ENCODE data around the gene BICDL1. TPM values are rescaled to one million over a fixed set of nuclear protein-coding genes. Genes with fewer than 3 reads are reported as not detected.

BICDL1 gene
- total RNA-seq, 1 donor from 2014 or later: 24.5 TPM

- FAIRE-seq: no peak
- DNase-seq (ENCODE audit: low spot score in 2 of 2): peak in 1 of 2 donors; percentile 24
These were observed 106.7 kb downstream of the BICDL1 start for GRCh38 chr12:120095736-120096135.

GRCh38 chr12:120096671-120097202 is 107.7 kb downstream of the BICDL1 start:
- DNase-seq (ENCODE audit: low spot score in 2 of 2) (no peak), FAIRE-seq (no peak)

GRCh38 chr12:120098756-120099470 is 109.9 kb downstream of the BICDL1 start:
- FAIRE-seq: no peak
- no peak for DNase-seq (ENCODE audit: low spot score in 2 of 2)

- DNase-seq (ENCODE audit: low spot score in 2 of 2) (no peak), FAIRE-seq (no peak)
These were observed 110.7 kb downstream of the BICDL1 start for GRCh38 chr12:120099738-120100137.

GRCh38 chr12:120100630-120101029 is 111.6 kb downstream of the BICDL1 start:
- DNase-seq (ENCODE audit: low spot score in 2 of 2) (peak; percentile 60 to 76), FAIRE-seq (no peak)

- no peak for FAIRE-seq
- DNase-seq (ENCODE audit: low spot score in 2 of 2): no peak
These were observed 112.1 kb downstream of the BICDL1 start for GRCh38 chr12:120101182-120101581.

- FAIRE-seq (no peak), DNase-seq (ENCODE audit: low spot score in 2 of 2) (no peak)
These were observed 112.6 kb downstream of the BICDL1 start for GRCh38 chr12:120101617-120102016.

- FAIRE-seq: no peak
- no peak for DNase-seq (ENCODE audit: low spot score in 2 of 2)
These were observed 113.4 kb downstream of the BICDL1 start for GRCh38 chr12:120102189-120103043.

GRCh38 chr12:120103044-120103338 is 114.0 kb downstream of the BICDL1 start:
- FAIRE-seq (no peak), DNase-seq (ENCODE audit: low spot score in 2 of 2) (no peak)

GRCh38 chr12:120103371-120103770 is 114.3 kb downstream of the BICDL1 start:
- FAIRE-seq (no peak), DNase-seq (ENCODE audit: low spot score in 2 of 2) (no peak)

- FAIRE-seq (no peak), DNase-seq (ENCODE audit: low spot score in 2 of 2) (no peak)
These were observed 117.1 kb downstream of the BICDL1 start for GRCh38 chr12:120106151-120106550.

GRCh38 chr12:120109570-120110267 is 120.7 kb downstream of the BICDL1 start:
- FAIRE-seq (no peak), DNase-seq (ENCODE audit: low spot score in 2 of 2) (no peak)

GRCh38 chr12:120110550-120111501 is 121.8 kb downstream of the BICDL1 start:
- no peak for DNase-seq (ENCODE audit: low spot score in 2 of 2)
- no peak for FAIRE-seq

GRCh38 chr12:120115066-120115465 is 126.0 kb downstream of the BICDL1 start:
- FAIRE-seq: no peak
- no peak for DNase-seq (ENCODE audit: low spot score in 2 of 2)

- FAIRE-seq (no peak), DNase-seq (ENCODE audit: low spot score in 2 of 2) (no peak)
These were observed 126.8 kb downstream of the BICDL1 start for GRCh38 chr12:120115692-120116440.

GRCh38 chr12:120116441-120116791 is 127.4 kb downstream of the BICDL1 start, which contains the start of gene RAB35:
RAB35 (minus strand) TSS chr12:120116753; CDS start chr12:120116650, 103 bp downstream.
- FAIRE-seq: no peak
- DNase-seq (ENCODE audit: low spot score in 2 of 2): no peak

GRCh38 chr12:120116792-120117651 is 128.0 kb downstream of the BICDL1 start:
- DNase-seq (ENCODE audit: low spot score in 2 of 2): peak; percentile 98 to 100
- FAIRE-seq: no peak

GRCh38 chr12:120117961-120118320 is 128.9 kb downstream of the BICDL1 start:
- no peak for FAIRE-seq
- no peak for DNase-seq (ENCODE audit: low spot score in 2 of 2)

Measured in frontal cortex (tissue), 4 donors.